GM12875 (cell line): ENCODE data around the gene SLC7A6OS.

Source experiments
- H3K4me3 ChIP-seq: one replicate; pipeline ENCODE4 v1.5.1; 2011; ENCODE audit warnings: low read depth, low read length, control low read depth
- TF ChIP-seq, protein P1 (sequence below): IDR thresholded peaks from 2 replicates; pipeline ENCODE4 v1.5.1; 2011; ENCODE audit warnings: low read depth, mild to moderate bottlenecking, control low read depth, inconsistent platforms, low read length, moderate library complexity, borderline replicate concordance; ENCODE audit not compliant: insufficient read depth

The SLC7A6OS gene

GRCh38 chr16:68310437-68310773 lies 341 bp downstream of the SLC7A6OS start:
- H3K4me3 ChIP-seq = peak overlapping the region; percentile 85
- TF ChIP-seq, protein P1, sequence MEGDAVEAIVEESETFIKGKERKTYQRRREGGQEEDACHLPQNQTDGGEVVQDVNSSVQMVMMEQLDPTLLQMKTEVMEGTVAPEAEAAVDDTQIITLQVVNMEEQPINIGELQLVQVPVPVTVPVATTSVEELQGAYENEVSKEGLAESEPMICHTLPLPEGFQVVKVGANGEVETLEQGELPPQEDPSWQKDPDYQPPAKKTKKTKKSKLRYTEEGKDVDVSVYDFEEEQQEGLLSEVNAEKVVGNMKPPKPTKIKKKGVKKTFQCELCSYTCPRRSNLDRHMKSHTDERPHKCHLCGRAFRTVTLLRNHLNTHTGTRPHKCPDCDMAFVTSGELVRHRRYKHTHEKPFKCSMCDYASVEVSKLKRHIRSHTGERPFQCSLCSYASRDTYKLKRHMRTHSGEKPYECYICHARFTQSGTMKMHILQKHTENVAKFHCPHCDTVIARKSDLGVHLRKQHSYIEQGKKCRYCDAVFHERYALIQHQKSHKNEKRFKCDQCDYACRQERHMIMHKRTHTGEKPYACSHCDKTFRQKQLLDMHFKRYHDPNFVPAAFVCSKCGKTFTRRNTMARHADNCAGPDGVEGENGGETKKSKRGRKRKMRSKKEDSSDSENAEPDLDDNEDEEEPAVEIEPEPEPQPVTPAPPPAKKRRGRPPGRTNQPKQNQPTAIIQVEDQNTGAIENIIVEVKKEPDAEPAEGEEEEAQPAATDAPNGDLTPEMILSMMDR = no peak

DNA sequence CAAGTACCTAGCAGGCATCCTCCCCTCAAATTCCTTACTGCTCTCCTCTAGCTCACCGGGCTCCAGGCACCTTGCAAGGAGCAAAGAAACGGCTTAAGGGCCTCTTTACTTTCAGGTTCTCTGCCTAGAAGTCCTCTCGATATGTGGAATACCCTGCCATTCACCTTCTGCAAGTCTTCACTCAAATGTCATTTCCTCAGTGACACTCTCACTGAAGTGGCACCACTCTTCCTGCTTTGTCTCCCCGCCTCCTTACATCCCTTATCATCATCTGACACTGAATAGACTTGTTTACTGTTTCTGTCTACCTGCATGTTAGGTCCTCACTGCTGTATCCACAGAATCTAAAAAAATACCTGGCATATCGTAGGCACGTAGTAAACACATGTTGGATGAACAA lies 947 bp downstream of the SLC7A6OS start:
- TF ChIP-seq, protein P1 = no peak
- peak overlapping the region; percentile 85 for H3K4me3 ChIP-seq

- H3K4me3 ChIP-seq = no peak overlapping the region
- TF ChIP-seq, protein P1 = no peak
Measured at GRCh38 chr16:68306633-68307032, 4.1 kb downstream of the SLC7A6OS start.

GRCh38 chr16:68300734-68301459 lies 9.8 kb downstream of the SLC7A6OS start:
- no peak overlapping the region for H3K4me3 ChIP-seq
- TF ChIP-seq, protein P1 = no peak

GRCh38 chr16:68299571-68300453 lies 10.9 kb downstream of the SLC7A6OS start:
- TF ChIP-seq, protein P1 = no peak

DNA sequence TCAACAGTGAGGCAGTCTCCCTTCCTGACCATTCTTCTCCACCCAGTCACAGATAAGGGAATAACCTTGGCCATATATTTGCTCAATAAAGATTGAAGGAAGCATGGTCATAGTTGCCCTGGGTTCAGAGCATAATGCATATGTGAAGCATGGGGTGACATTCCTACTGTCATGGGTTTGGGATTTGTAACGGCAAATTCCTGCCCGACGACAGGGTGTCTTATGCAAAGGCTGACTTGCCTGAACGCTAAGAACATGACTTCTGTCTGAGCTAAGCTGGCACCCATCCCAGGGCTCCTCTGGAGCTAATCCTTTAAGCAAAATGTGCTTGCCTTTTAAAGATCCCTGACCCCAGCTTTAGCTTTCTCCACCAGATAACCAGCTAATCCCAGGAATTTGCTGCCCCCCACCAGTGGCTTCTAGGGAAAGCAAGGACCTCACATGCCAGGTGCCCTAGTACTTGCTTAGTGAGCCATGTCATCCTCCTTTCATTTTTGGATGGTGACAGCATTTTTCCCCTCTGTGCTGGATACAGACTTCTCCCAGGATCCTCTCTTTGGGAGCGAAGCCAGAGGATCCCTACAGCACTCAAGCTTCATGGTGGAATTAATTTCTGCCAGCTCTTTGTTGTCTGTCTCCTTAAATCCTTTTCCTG lies 11.7 kb downstream of the SLC7A6OS start:
- no peak overlapping the region for H3K4me3 ChIP-seq
- TF ChIP-seq, protein P1 = no peak

More at GRCh38 chr16:68299571-68300453, 10.9 kb downstream of the SLC7A6OS start:
- H3K4me3 ChIP-seq = no peak overlapping the region
